Ovary (tissue), 9 donors: ENCODE data around the gene PRDM16. TPM values are rescaled to one million over a fixed set of nuclear protein-coding genes. Genes with fewer than 3 reads are reported as not detected.

Experiments
- DNase-seq, 5 donors: peaks; one replicate each; pipeline ENCODE4 v3.0.0-alpha.2; 2019 to 2020
- H3K27ac ChIP-seq, 2 donors: fragments of 200-600 bp; one replicate each; pipeline versions ENCODE4 v1.5.1 to v1.8.0; 2019 to 2022
- H3K27me3 ChIP-seq: fragments of 200-600 bp; one replicate; pipeline ENCODE4 v1.8.0; 2022
- H3K36me3 ChIP-seq: fragments of 200-600 bp; sonication (generic); one replicate; pipeline ENCODE4 v1.5.1; 2019
- H3K4me1 ChIP-seq: one replicate; pipeline ENCODE4 v1.8.1; 2013; ENCODE audit warnings: mild to moderate bottlenecking, moderate library complexity; ENCODE audit not compliant: insufficient read depth
- H3K4me3 ChIP-seq: fragments of 200-600 bp; sonication (generic); one replicate; pipeline ENCODE4 v1.5.1; 2017
- H3K9me3 ChIP-seq, 2 donors: fragments of 200-600 bp in 1 of 2; sonication (generic) in 1 of 2; one replicate each; pipeline versions ENCODE4 v1.5.1 to v1.8.1; 2013 to 2019; ENCODE audit warnings: mild to moderate bottlenecking in 1 of 2, moderate library complexity in 1 of 2
- CTCF ChIP-seq, 3 donors: fragments of 450-650 bp in 2 of 3; fragments of 200-600 bp in 1 of 3; IDR thresholded peaks; one replicate each; pipeline versions ENCODE4 v1.5.1 to v1.8.0; 2016 to 2022; ENCODE audit warnings: antibody characterized with exemption in 3 of 3, mild to moderate bottlenecking in 1 of 3
- EP300 ChIP-seq: sonication (generic); formaldehyde crosslinking; IDR thresholded peaks from one replicate; pipeline ENCODE4 v1.6.1; 2017; ENCODE audit warnings: antibody characterized with exemption
- POLR2A ChIP-seq: fragments of 450-650 bp; IDR thresholded peaks from one replicate; pipeline ENCODE4 v1.6.1; 2017; ENCODE audit warnings: antibody characterized with exemption, mild to moderate bottlenecking, moderate library complexity
- WGBS, 3 donors: extraction: QIAGEN DNeasy Blood & Tissue Kit in 1 of 3; methylation state at CpG; one replicate each; pipeline versions ENCODE4 v1.1.5 to v1.1.7; 2013 to 2017; 5-methylcytosine and 5-hydroxymethylcytosine counted together
- intact Hi-C, 4 donors: fragments of 100-400 bp; cut with DNase I; formaldehyde crosslinking; loops; one replicate each; pipeline versions ENCODE4 v1.11.0 to v1.15.1; 2022 to 2023
- polyA plus RNA-seq, 2 donors: library from polyadenylated mRNA; stranded (reverse); fragments of 200-250 nt in 1 of 2; fragments of 350-450 nt in 1 of 2; fragmentation: Illumina TruSeq in 1 of 2; extraction: RNeasy Lipid Tissue Mini Kit (QIAGEN cat#74804) in 1 of 2; gene quantifications; one replicate each; pipeline ENCODE4 v1.2.3, GENCODE V29; 2013 to 2014
- total RNA-seq, 7 donors: library from RNA; depleted of rRNA in 2 of 7; stranded (reverse); fragments of >200 nt in 2 of 7; fragmentation: NEBNext Ultra II Directional in 3 of 7; extraction: Animal tissue kit (Norgen Biotek cat#: 25700) in 3 of 7; gene quantifications; one replicate each; pipeline versions ENCODE4 v1.1.0 to v1.2.4, GENCODE V29; 2016 to 2023
- donor health status: DM: no; HTN: no; CAD: no; lungs with moderate emphysema.
- donor health status: DM: no; HTN: no; CAD: no.
- donor health status: Bipolar disorder and iron deficiency.
- donor health status: DM: yes; HTN: yes; CAD: no.
- donor health status: DM: no; HTN: no; CAD: no.
- donor health status: DM: yes; HTN: yes; CAD: no.

The PRDM16 gene
- total and polyA plus RNA-seq, 9 donors = 1.1 to 17.3 (median 3.9) TPM

DNA sequence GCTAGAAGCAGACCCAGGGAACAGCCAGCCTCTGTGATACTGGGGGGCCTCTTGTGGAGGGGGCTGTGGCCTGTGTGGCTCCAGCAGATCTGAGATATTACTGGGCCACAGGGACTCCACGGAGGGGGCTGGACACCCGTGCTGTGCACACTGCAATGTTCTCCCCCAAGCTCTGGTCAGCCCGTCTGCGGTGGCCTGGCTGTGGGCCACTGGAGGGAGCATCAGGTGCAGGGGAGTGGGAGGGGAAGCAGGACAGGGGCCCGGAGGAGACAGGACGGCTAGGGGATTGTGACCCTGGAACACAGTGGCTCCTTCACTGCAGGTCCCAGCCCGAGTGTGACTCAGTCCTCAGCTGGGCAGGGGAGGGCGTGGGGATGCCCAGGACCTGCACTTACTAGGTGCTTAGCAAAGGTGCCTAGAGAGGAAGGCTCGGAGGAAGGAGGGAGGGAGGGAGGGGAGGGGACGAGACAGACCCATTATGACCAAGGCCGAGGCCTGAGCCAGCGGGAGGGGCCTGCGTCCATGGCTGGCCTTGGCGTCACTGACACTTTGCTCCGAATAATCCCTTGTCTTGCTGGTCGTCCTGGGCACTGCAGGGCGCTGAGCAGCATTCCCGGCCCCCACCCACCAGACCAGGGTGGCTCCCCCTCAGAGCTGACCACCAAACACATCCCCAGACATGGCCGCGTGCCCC lies 44.2 kb downstream of the PRDM16 start:
- H3K36me3 ChIP-seq = no peaks in the 10 kb centered on the region
- no peak overlapping the region for H3K4me3 ChIP-seq
- intact Hi-C loops = no loop called here
- H3K4me1 ChIP-seq = peaks cover 23% of the 10 kb centered on the region
- TF ChIP-seq CTCF (IDR thresholded peaks at IDR 0.05) = no peak
- TF ChIP-seq POLR2A = no peak
- TF ChIP-seq EP300 = no peak
- no peaks in the 10 kb centered on the region for H3K9me3 ChIP-seq
- peak; percentile 39 to 67 (median 54) for DNase-seq
- H3K27ac ChIP-seq = peak overlapping the region; percentile 85
- no peaks in the 10 kb centered on the region for H3K27me3 ChIP-seq
- WGBS, 3 donors = 21 to 44% (median 30%) methylated on average over 19 to 20 of the region's 20 CpGs

DNA sequence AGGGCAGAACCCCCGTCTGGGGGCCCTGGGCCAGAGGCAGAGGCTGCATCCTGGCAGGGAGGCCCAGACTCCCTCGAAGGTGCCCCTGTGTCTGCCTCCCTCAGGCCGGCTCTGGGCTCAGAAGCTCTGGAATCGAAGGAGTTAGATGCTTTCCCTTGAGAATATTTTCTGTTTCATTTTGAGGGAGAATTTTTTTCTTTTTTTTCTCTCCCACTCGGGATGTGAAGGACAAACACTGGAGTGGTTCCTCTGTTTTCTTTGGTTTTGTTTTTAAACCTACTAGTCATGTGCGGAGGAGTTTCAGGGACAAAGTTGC lies 44.7 kb downstream of the PRDM16 start:
- intact Hi-C loops = no loop called here
- peak overlapping the region; percentile 85 for H3K27ac ChIP-seq

DNA sequence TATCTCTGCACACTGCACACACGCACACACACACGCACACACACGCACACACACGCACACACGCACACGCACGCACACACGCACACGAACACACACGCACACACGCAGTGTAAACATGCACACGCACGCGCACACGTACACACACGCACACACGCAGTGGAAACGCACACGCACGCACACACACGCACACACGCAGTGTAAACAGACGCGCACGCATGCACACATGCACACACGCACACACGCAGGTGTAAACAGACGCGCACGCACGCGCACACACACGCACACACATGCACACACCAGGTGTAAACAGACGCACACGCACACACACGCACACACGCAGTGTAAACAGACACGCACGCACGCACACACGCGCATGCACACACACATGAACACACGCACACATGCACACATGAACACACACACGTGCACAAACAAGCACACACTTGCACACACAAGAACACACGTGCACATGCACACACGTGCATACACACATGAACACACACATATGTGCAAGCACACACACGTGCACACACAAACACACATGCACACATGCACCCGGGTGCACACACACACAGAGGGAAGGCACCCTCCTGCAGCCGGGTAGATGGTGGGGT lies 45.2 kb downstream of the PRDM16 start:
- peaks cover 23% of the 10 kb centered on the region for H3K4me1 ChIP-seq
- no peaks in the 10 kb centered on the region for H3K9me3 ChIP-seq
- no peaks in the 10 kb centered on the region for H3K27me3 ChIP-seq
- H3K27ac ChIP-seq = no peak overlapping the region
- no peak for DNase-seq
- no peaks in the 10 kb centered on the region for H3K36me3 ChIP-seq
- intact Hi-C loops = no loop called here
- H3K4me3 ChIP-seq = no peak overlapping the region
- TF ChIP-seq POLR2A (no peak), EP300 (no peak), CTCF (IDR thresholded peaks at IDR 0.05) (no peak)
- WGBS, 3 donors = 51 to 77% (median 75%) methylated on average over 49 of the region's 49 CpGs

More for the DNA sequence above, 44.7 kb downstream of the PRDM16 start:
- no peak for TF ChIP-seq EP300
- TF ChIP-seq POLR2A = no peak
- no peak for TF ChIP-seq CTCF (IDR thresholded peaks at IDR 0.05)
- H3K36me3 ChIP-seq = no peaks in the 10 kb centered on the region
- no peaks in the 10 kb centered on the region for H3K9me3 ChIP-seq
- peaks cover 23% of the 10 kb centered on the region for H3K4me1 ChIP-seq
- 6 to 14% (median 7%) methylated on average over 6 of the region's 6 CpGs for WGBS, 3 donors
- DNase-seq = peak in 1 of 5 donors; percentile 39
- no peak overlapping the region for H3K4me3 ChIP-seq
- H3K27me3 ChIP-seq = no peaks in the 10 kb centered on the region

DNA sequence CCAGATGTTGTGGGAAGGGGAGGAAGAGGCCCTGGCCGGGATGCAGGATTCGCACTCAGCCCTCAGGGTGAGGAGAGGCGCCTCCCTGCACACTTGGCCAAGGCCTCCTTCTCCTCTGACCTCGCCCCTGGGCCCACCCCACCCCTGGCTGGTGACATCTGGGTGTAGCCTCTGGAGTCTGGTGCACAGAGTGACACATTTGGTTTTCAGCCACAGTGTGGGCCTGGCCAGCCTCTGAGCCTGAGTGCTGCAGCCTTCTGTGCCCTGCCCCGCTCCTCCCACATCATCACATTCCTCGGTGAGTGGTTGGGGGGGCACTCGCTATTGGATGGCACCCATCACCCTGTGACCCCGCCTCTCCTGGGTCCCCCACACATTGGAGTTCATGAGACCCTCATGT lies 45.8 kb downstream of the PRDM16 start:
- peaks cover 24% of the 10 kb centered on the region for H3K4me1 ChIP-seq
- DNase-seq = no peak

More for the DNA sequence above, 45.8 kb downstream of the PRDM16 start:
- Histone ChIP-seq H3K4me3 (no peak overlapping the region), H3K27ac (no peak overlapping the region), H3K9me3 (no peaks in the 10 kb centered on the region), H3K27me3 (no peaks in the 10 kb centered on the region), H3K36me3 (no peaks in the 10 kb centered on the region)
- intact Hi-C loops = no loop called here
- TF ChIP-seq EP300 (no peak), CTCF (IDR thresholded peaks at IDR 0.05) (no peak), POLR2A (no peak)
- 79 to 85% (median 81%) methylated on average over 8 of the region's 8 CpGs for WGBS, 3 donors
